Fibroblast of villous mesenchyme (primary cell): Measurements from ENCODE around the gene TFAP2B. TPM values are rescaled to one million over a fixed set of nuclear protein-coding genes. Genes with fewer than 3 reads are reported as not detected.

Source experiments
- DNase-seq: peaks from one replicate; pipeline ENCODE4 v3.0.0-alpha.2; 2010; ENCODE audit warnings: low read depth
- H3K4me3 ChIP-seq: 2 replicates; pipeline ENCODE4 v1.5.1; 2011; ENCODE audit warnings: low read depth, mild to moderate bottlenecking, low read length
- total RNA-seq: library from RNA; depleted of rRNA; stranded (reverse); fragments of >200 nt; gene quantifications from 2 replicates; pipeline ENCODE4 v1.2.3, GENCODE V29; 2012
- TF ChIP-seq, protein P1 (sequence below): IDR thresholded peaks from 2 replicates; pipeline ENCODE4 v1.5.1; 2012; ENCODE audit warnings: low read depth, mild to moderate bottlenecking, low read length; ENCODE audit not compliant: insufficient read depth

Gene TFAP2B
- total RNA-seq, 1 donor: not detected

GRCh38 chr6:50851049-50851845 lies 32.6 kb downstream of the TFAP2B start:
- no peak for DNase-seq
- TF ChIP-seq, protein P1, sequence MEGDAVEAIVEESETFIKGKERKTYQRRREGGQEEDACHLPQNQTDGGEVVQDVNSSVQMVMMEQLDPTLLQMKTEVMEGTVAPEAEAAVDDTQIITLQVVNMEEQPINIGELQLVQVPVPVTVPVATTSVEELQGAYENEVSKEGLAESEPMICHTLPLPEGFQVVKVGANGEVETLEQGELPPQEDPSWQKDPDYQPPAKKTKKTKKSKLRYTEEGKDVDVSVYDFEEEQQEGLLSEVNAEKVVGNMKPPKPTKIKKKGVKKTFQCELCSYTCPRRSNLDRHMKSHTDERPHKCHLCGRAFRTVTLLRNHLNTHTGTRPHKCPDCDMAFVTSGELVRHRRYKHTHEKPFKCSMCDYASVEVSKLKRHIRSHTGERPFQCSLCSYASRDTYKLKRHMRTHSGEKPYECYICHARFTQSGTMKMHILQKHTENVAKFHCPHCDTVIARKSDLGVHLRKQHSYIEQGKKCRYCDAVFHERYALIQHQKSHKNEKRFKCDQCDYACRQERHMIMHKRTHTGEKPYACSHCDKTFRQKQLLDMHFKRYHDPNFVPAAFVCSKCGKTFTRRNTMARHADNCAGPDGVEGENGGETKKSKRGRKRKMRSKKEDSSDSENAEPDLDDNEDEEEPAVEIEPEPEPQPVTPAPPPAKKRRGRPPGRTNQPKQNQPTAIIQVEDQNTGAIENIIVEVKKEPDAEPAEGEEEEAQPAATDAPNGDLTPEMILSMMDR: no peak
- H3K4me3 ChIP-seq: no peak overlapping the region

DNA sequence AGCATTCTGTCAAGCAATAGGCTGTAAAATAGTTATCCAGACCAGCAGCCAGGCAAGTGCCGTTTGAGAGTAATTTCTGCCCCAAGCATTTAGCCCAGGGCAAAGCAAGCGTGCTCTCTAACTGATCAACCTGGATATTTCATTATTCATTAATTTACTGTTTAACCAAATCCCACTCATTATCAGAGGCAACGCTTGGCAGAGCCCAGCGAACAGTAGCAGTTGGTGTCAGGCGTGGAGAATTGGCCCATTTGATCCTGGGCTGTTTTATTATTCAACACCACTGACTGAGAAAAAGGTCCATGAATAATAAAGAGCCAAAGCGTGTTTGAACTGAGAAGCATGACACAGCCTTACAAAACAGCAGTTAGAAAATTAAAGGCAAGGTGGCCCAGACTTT lies 35.3 kb downstream of the TFAP2B start:
- no peak overlapping the region for H3K4me3 ChIP-seq
- TF ChIP-seq, protein P1: no peak
- DNase-seq: no peak

- H3K4me3 ChIP-seq: no peak overlapping the region
- TF ChIP-seq, protein P1: no peak
- DNase-seq: no peak
Measured at GRCh38 chr6:50861692-50862091, 43.0 kb downstream of the TFAP2B start.

- no peak for DNase-seq
- TF ChIP-seq, protein P1: no peak
- no peak overlapping the region for H3K4me3 ChIP-seq
Measured at GRCh38 chr6:50862176-50862575, 43.5 kb downstream of the TFAP2B start.

DNA sequence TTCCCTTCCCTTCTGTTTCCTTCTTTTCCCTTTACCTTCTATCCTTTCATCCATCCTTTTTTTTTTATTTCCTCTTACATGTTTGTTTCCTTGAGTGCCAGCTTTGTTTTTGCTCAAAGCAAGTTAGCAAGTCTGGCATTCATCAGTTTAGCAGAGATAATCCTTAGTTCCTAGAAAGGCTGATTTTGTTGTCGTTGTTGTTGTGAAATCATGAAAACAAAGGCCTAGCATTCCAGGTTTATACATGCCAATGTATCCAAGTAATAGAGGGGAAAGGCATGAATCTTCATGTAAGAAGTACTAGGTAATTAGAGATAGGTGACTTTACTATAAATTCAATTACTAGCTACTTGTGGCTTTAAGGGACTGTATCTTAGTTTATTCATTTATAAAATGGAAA lies 45.9 kb downstream of the TFAP2B start:
- TF ChIP-seq, protein P1: no peak
- no peak overlapping the region for H3K4me3 ChIP-seq
- no peak for DNase-seq

DNA sequence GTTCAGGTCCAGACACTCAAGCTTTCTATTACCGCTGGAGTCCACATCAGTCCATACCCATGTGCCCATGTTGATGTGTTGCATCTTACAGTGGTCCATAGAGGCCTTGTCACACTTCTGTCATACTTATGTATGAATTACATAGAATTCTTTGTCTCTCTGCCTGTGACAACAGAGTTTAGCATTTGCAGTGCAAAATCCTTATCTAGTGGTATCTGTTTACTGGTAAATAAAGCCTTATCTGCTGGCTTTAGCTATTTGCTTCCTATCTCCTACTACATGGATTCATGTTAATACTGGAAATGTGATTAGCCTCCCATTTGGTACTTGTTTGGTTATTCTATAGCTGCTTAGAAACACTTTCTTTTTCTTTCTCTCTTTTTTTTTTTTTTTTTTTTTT lies 49.8 kb downstream of the TFAP2B start:
- DNase-seq: no peak
- TF ChIP-seq, protein P1: no peak
- no peak overlapping the region for H3K4me3 ChIP-seq

GRCh38 chr6:50873167-50873566 lies 54.5 kb downstream of the TFAP2B start:
- no peak for DNase-seq
- TF ChIP-seq, protein P1: no peak
- H3K4me3 ChIP-seq: no peak overlapping the region
